DOHH2 (cell line): ENCODE measurements around the gene BIN1.

Source experiments
- H3F3A ChIP-seq: fragments of 200-600 bp; sonication (generic), shearing (Covaris generic); 2 replicates; pipeline ENCODE4 v1.6.0; 2016; ENCODE audit warnings: antibody characterized with exemption, mild to moderate bottlenecking; ENCODE audit not compliant: control insufficient read depth, insufficient read depth
- H3K27ac ChIP-seq: fragments of 200-600 bp; sonication (generic); 2 replicates; pipeline ENCODE4 v1.5.1; 2014; ENCODE audit warnings: low read depth, mild to moderate bottlenecking, low read length, moderate library complexity
- H3K27me3 ChIP-seq: fragments of 200-600 bp; sonication (generic); 2 replicates; pipeline ENCODE4 v1.6.1; 2014; ENCODE audit warnings: mild to moderate bottlenecking, low read length, mixed read lengths; ENCODE audit not compliant: control insufficient read depth
- H3K36me3 ChIP-seq: fragments of 200-600 bp; sonication (generic); 2 replicates; pipeline ENCODE4 v1.6.1; 2014; ENCODE audit warnings: mild to moderate bottlenecking, low read length, moderate library complexity, mixed read lengths; ENCODE audit not compliant: control insufficient read depth
- H3K4me1 ChIP-seq: fragments of 200-600 bp; sonication (generic); 2 replicates; pipeline ENCODE4 v1.6.1; 2014; ENCODE audit warnings: mild to moderate bottlenecking, low read length, mixed read lengths; ENCODE audit not compliant: control insufficient read depth
- H3K4me2 ChIP-seq: fragments of 200-600 bp; sonication (generic); 2 replicates; pipeline ENCODE4 v1.6.0; 2014; ENCODE audit warnings: mild to moderate bottlenecking, low read length, moderate library complexity
- H3K4me3 ChIP-seq: fragments of 200-600 bp; sonication (generic); 2 replicates; pipeline ENCODE4 v1.5.1; 2014; ENCODE audit warnings: mild to moderate bottlenecking, low read length, mixed read lengths
- H3K79me2 ChIP-seq: fragments of 200-600 bp; sonication (generic); 2 replicates; pipeline ENCODE4 v1.6.1; 2014; ENCODE audit warnings: mild to moderate bottlenecking, low read length, mixed read lengths; ENCODE audit not compliant: control insufficient read depth
- H3K9me2 ChIP-seq: fragments of 200-600 bp; sonication (generic); replicated peaks from 2 replicates; pipeline ENCODE4 v1.6.1; 2014; ENCODE audit warnings: mild to moderate bottlenecking, low read length, mixed read lengths; ENCODE audit not compliant: control insufficient read depth
- H3K9me3 ChIP-seq: fragments of 200-600 bp; sonication (generic); 2 replicates; pipeline ENCODE4 v1.6.1; 2014; ENCODE audit warnings: antibody characterized with exemption, low read length, mixed read lengths; ENCODE audit not compliant: control insufficient read depth, insufficient read depth
- H4K20me1 ChIP-seq: fragments of 200-600 bp; sonication (generic); 2 replicates; pipeline ENCODE4 v1.6.0; 2014; ENCODE audit warnings: low read depth, mild to moderate bottlenecking, antibody characterized with exemption, low read length, moderate library complexity; ENCODE audit not compliant: control insufficient read depth, insufficient read depth
- EZH2phosphoT487 ChIP-seq: fragments of 200-600 bp; sonication (generic); IDR thresholded peaks from 2 replicates; pipeline ENCODE4 v1.6.1; 2017; ENCODE audit warnings: borderline replicate concordance, mild to moderate bottlenecking, antibody characterized with exemption, low read length, moderate library complexity, mixed read lengths
- TF ChIP-seq, protein P1 (sequence below): fragments of 200-600 bp; sonication (generic); IDR thresholded peaks from one replicate; pipeline ENCODE4 v1.5.1; 2014; ENCODE audit warnings: antibody characterized with exemption, mild to moderate bottlenecking, low read depth, low read length; ENCODE audit not compliant: poor library complexity, severe bottlenecking

Gene BIN1

GRCh38 chr2:127103243-127104165 is 3.5 kb downstream of the BIN1 start:
- no peak overlapping the region for H3K27ac ChIP-seq
- no peak for TF ChIP-seq EZH2phosphoT487
- TF ChIP-seq, protein P1, sequence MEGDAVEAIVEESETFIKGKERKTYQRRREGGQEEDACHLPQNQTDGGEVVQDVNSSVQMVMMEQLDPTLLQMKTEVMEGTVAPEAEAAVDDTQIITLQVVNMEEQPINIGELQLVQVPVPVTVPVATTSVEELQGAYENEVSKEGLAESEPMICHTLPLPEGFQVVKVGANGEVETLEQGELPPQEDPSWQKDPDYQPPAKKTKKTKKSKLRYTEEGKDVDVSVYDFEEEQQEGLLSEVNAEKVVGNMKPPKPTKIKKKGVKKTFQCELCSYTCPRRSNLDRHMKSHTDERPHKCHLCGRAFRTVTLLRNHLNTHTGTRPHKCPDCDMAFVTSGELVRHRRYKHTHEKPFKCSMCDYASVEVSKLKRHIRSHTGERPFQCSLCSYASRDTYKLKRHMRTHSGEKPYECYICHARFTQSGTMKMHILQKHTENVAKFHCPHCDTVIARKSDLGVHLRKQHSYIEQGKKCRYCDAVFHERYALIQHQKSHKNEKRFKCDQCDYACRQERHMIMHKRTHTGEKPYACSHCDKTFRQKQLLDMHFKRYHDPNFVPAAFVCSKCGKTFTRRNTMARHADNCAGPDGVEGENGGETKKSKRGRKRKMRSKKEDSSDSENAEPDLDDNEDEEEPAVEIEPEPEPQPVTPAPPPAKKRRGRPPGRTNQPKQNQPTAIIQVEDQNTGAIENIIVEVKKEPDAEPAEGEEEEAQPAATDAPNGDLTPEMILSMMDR = no peak
- H3K27me3 ChIP-seq = peaks cover 18% of the 10 kb centered on the region
- no peaks in the 10 kb centered on the region for H3K9me3 ChIP-seq
- H3K79me2 ChIP-seq = no peaks in the 10 kb centered on the region
- no peaks in the 10 kb centered on the region for H3K4me1 ChIP-seq
- no peaks in the 10 kb centered on the region for H3K36me3 ChIP-seq
- H3K4me2 ChIP-seq = no peak overlapping the region
- H4K20me1 ChIP-seq = 0 out of 2 replicates have a peak, but pooled peaks cover 3% of the 10 kb centered on the region
- H3K4me3 ChIP-seq = no peak overlapping the region
- H3K9me2 ChIP-seq = no peaks in the 10 kb centered on the region
- no peaks in the 10 kb centered on the region for H3F3A ChIP-seq

- Histone ChIP-seq H3K79me2 (no peaks in the 10 kb centered on the region), H3K4me2 (no peak overlapping the region), H3K9me2 (no peaks in the 10 kb centered on the region), H3K27me3 (peaks cover 15% of the 10 kb centered on the region), H4K20me1 (0 out of 2 replicates have a peak, but pooled peaks cover 1% of the 10 kb centered on the region), H3K36me3 (no peaks in the 10 kb centered on the region), H3F3A (no peaks in the 10 kb centered on the region), H3K4me3 (no peak overlapping the region), H3K4me1 (no peaks in the 10 kb centered on the region), H3K27ac (no peak overlapping the region), H3K9me3 (no peaks in the 10 kb centered on the region)
- TF ChIP-seq EZH2phosphoT487 = no peak
- TF ChIP-seq, protein P1 = no peak
These were observed 4.3 kb downstream of the BIN1 start for GRCh38 chr2:127102521-127103242.

GRCh38 chr2:127101756-127102477 is 5.0 kb downstream of the BIN1 start:
- Histone ChIP-seq H3K27ac (no peak overlapping the region), H3K4me1 (no peaks in the 10 kb centered on the region), H3K27me3 (peaks cover 7% of the 10 kb centered on the region), H3K4me2 (no peak overlapping the region), H3K79me2 (no peaks in the 10 kb centered on the region), H4K20me1 (no peaks in the 10 kb centered on the region), H3F3A (no peaks in the 10 kb centered on the region), H3K9me3 (no peaks in the 10 kb centered on the region), H3K9me2 (no peaks in the 10 kb centered on the region), H3K36me3 (no peaks in the 10 kb centered on the region), H3K4me3 (no peak overlapping the region)
- TF ChIP-seq EZH2phosphoT487 = no peak
- TF ChIP-seq, protein P1 = no peak
